K562 (cell line): Measurements from ENCODE around the gene NFYC. TPM values are rescaled to one million over a fixed set of nuclear protein-coding genes. Genes with fewer than 3 reads are reported as not detected.

Experiments used
- CC2D1A ChIP-seq: fragments of 450-650 bp; IDR thresholded peaks from 2 replicates; pipeline ENCODE4 v1.6.1; 2017; ENCODE audit warnings: mild to moderate bottlenecking
- CHD2 ChIP-seq: IDR thresholded peaks from 2 replicates; pipeline ENCODE4 v1.6.1; 2011; ENCODE audit warnings: low read depth, low read length
- CTBP1 ChIP-seq: fragments of 450-650 bp; IDR thresholded peaks from 2 replicates; pipeline ENCODE4 v1.6.1; 2016; ENCODE audit warnings: borderline replicate concordance
- EP300 ChIP-seq: IDR thresholded peaks from 2 replicates; pipeline ENCODE4 v1.6.1; 2012; ENCODE audit warnings: low read length, improper control_type of control experiment
- FOSL1 ChIP-seq: fragments of 200-800 bp; sonication (Bioruptor generic); conservative IDR thresholded peaks from 2 replicates; pipeline ENCODE4 v1.6.1; 2016; ENCODE audit warnings: missing genetic modification characterization, missing compliant biosample characterization
- JUND ChIP-seq, 2 experiments: IDR thresholded peaks; 2 replicates in 1 of 2; 3 replicates in 1 of 2; pipeline ENCODE4 v1.6.1; 2011; ENCODE audit warnings: borderline replicate concordance in 2 of 2, low read depth in 2 of 2, low read length in 2 of 2, improper control_type of control experiment in 1 of 2, missing biosample characterization in 1 of 2, missing genetic modification characterization in 1 of 2, missing genetic modification reagents in 1 of 2
- KLF16 ChIP-seq: IDR thresholded peaks from 2 replicates; pipeline ENCODE4 v1.6.1; 2016; ENCODE audit warnings: antibody characterized with exemption
- MCM3 ChIP-seq: fragments of 450-650 bp; IDR thresholded peaks from 2 replicates; pipeline ENCODE4 v1.6.1; 2016
- RBM25 ChIP-seq: fragments of 200-400 bp; formaldehyde crosslinking; IDR thresholded peaks from 2 replicates; pipeline ENCODE4 v1.6.1; 2018; ENCODE audit warnings: low read length, low read depth, moderate library complexity; ENCODE audit not compliant: severe bottlenecking
- TCF7 ChIP-seq: sonication (generic); IDR thresholded peaks from 2 replicates; pipeline ENCODE4 v1.6.1; 2016; ENCODE audit warnings: antibody characterized with exemption, borderline replicate concordance
- TGIF2 ChIP-seq: sonication (generic); formaldehyde crosslinking; IDR thresholded peaks from 2 replicates; pipeline ENCODE4 v1.8.1; 2022; ENCODE audit warnings: mild to moderate bottlenecking, missing genetic modification reagents, moderate library complexity
- TOE1 ChIP-seq, 2 experiments: fragments of 450-650 bp in 1 of 2; sonication (generic) in 1 of 2; formaldehyde crosslinking in 1 of 2; IDR thresholded peaks; 2 replicates each; pipeline versions ENCODE4 v1.7.1 to v1.8.0; 2016 to 2022; ENCODE audit warnings: borderline replicate concordance in 2 of 2, mild to moderate bottlenecking in 2 of 2, antibody characterized with exemption in 1 of 2, inconsistent platforms in 1 of 2, low read depth in 1 of 2, missing genetic modification reagents in 1 of 2, moderate library complexity in 1 of 2
- YY1 ChIP-seq, 3 experiments: IDR thresholded peaks; 2 replicates each; pipeline ENCODE4 v1.6.1; 2011; ENCODE audit warnings: low read length in 2 of 3, mild to moderate bottlenecking in 2 of 3, moderate library complexity in 2 of 3, borderline replicate concordance in 1 of 3, control low read depth in 1 of 3, low read depth in 1 of 3; ENCODE audit not compliant: insufficient read depth in 3 of 3, insufficient replicate concordance in 2 of 3, control insufficient read depth in 1 of 3, insufficient read length in 1 of 3; ENCODE audit errors: extremely low read depth in 1 of 3
- ZFP1 ChIP-seq: fragments of 450-650 bp; formaldehyde crosslinking; IDR thresholded peaks from 2 replicates; pipeline ENCODE4 v1.4.0; 2020; ENCODE audit warnings: mild to moderate bottlenecking, mixed read lengths
- ZNF224 ChIP-seq: sonication (generic); formaldehyde crosslinking; IDR thresholded peaks from 2 replicates; pipeline ENCODE4 v1.8.0; 2022; ENCODE audit warnings: mild to moderate bottlenecking, missing genetic modification reagents
- ZNF24 ChIP-seq: fragments of 450-650 bp; IDR thresholded peaks from 2 replicates; pipeline ENCODE4 v1.6.1; 2016
- ZNF57 ChIP-seq: fragments of 450-650 bp; formaldehyde crosslinking; IDR thresholded peaks from 2 replicates; pipeline ENCODE4 v1.4.0; 2020; ENCODE audit warnings: mild to moderate bottlenecking, moderate library complexity
- ZNF644 ChIP-seq: fragments of 200-800 bp; sonication (Bioruptor generic); IDR thresholded peaks from 2 replicates; pipeline ENCODE4 v1.6.1; 2016; ENCODE audit warnings: low read depth, missing genetic modification characterization, missing compliant biosample characterization
- ZNF717 ChIP-seq: fragments of 250-450 bp; sonication (Bioruptor Pico); IDR thresholded peaks from 2 replicates; pipeline ENCODE4 v1.5.0; 2021
- polyA plus RNA-seq, 8 experiments: library from polyadenylated mRNA; depleted of rRNA in 4 of 8; stranded (reverse) in 5 of 8; unstranded in 3 of 8; fragments of >200 nt; fragmentation: Nextera tagmentation in 2 of 8; fragmentation: Illumina TruSeq in 1 of 8; extraction: Ambion mirVana in 2 of 8; extraction: Trizol in 1 of 8; gene quantifications; 2 replicates each; pipeline versions ENCODE4 v1.2.1 to v1.2.3, GENCODE V29; 2011 to 2014; ENCODE audit warnings: inconsistent platforms in 1 of 8, missing spikeins in 1 of 8
- total RNA-seq, 7 experiments: library from RNA; depleted of rRNA in 6 of 7; stranded (reverse); fragments of >200 nt in 6 of 7; fragmentation: Illumina TruSeq in 2 of 7; extraction: Trizol in 2 of 7; gene quantifications; 2 replicates each; pipeline versions ENCODE4 v1.2.1 to v1.2.3, GENCODE V29; 2011 to 2021; ENCODE audit warnings: low replicate concordance in 1 of 7
- TF ChIP-seq, protein P1 (sequence below): sonication (generic); formaldehyde crosslinking; IDR thresholded peaks from 2 replicates; pipeline ENCODE4 v1.8.1; 2023; ENCODE audit warnings: mild to moderate bottlenecking, missing genetic modification reagents
- TF ChIP-seq, protein P2 (sequence below): IDR thresholded peaks from 2 replicates; pipeline ENCODE4 v1.6.1; 2011; ENCODE audit warnings: borderline replicate concordance, low read depth, mild to moderate bottlenecking, moderate library complexity, low read length; ENCODE audit not compliant: insufficient read depth, poor library complexity, severe bottlenecking
- TF ChIP-seq, protein P3 (sequence below): fragments of 250-450 bp; sonication (Bioruptor Pico); IDR thresholded peaks from 2 replicates; pipeline ENCODE4 v1.4.0; 2020; ENCODE audit warnings: mild to moderate bottlenecking

Gene NFYC
- total and polyA plus RNA-seq, 9 of the 15 experiments (the other 6 are each of a cell fraction or from before 2014, with no cell fraction given): 4.8 to 59.8 (median 41.1) TPM

DNA sequence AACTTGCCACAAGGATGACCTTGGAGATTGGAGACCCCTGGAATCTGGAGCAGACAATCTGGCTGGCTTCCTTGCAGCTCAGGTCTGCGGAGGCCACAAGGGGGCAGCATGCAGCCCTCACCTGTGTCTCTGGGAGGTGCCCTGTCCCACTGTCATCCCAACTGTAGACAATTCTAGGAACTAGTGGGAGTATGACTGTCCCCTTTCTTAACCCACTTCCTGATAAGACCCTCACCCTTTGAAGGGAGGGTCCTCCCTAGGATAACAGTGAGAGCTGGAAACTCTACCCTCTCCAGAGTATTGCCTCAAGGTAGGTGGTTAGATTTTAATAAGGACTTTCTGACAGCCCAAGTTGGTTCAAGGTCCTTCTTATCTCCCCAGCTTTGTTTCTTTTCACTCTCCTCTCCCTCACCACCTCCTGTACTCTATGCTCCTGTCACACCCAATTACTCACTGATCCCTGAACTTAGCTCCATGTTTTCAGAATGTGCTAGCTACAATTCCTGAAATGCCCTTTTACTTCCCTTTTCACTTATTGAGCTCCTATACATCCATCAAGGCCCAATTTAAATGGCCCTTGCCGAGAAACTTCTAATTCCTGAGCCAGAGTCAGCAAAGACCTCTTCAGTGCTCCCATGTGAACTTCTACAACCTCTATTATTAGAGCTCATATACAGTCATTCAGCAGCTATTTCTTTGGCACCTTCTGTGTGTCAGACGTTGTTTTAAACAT lies 82.9 kb downstream of the NFYC start (continued):
- TF ChIP-seq, protein P1, sequence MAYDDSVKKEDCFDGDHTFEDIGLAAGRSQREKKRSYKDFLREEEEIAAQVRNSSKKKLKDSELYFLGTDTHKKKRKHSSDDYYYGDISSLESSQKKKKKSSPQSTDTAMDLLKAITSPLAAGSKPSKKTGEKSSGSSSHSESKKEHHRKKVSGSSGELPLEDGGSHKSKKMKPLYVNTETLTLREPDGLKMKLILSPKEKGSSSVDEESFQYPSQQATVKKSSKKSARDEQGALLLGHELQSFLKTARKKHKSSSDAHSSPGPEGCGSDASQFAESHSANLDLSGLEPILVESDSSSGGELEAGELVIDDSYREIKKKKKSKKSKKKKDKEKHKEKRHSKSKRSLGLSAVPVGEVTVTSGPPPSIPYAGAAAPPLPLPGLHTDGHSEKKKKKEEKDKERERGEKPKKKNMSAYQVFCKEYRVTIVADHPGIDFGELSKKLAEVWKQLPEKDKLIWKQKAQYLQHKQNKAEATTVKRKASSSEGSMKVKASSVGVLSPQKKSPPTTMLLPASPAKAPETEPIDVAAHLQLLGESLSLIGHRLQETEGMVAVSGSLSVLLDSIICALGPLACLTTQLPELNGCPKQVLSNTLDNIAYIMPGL: no peak
- TF ChIP-seq ZNF224 (CRISPR knock-in tag): no peak
- TF ChIP-seq EP300: peak; percentile 51; the same call in 1 of the 2 replicates
- TF ChIP-seq TCF7: no peak
- TF ChIP-seq, protein P2, sequence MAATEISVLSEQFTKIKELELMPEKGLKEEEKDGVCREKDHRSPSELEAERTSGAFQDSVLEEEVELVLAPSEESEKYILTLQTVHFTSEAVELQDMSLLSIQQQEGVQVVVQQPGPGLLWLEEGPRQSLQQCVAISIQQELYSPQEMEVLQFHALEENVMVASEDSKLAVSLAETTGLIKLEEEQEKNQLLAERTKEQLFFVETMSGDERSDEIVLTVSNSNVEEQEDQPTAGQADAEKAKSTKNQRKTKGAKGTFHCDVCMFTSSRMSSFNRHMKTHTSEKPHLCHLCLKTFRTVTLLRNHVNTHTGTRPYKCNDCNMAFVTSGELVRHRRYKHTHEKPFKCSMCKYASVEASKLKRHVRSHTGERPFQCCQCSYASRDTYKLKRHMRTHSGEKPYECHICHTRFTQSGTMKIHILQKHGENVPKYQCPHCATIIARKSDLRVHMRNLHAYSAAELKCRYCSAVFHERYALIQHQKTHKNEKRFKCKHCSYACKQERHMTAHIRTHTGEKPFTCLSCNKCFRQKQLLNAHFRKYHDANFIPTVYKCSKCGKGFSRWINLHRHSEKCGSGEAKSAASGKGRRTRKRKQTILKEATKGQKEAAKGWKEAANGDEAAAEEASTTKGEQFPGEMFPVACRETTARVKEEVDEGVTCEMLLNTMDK: peak; percentile 83
- TF ChIP-seq ZFP1 (CRISPR knock-in tag): no peak
- peak; percentile 75 for TF ChIP-seq ZNF24
- peak in 1 of 3 experiments; percentile 14 for TF ChIP-seq YY1 (IDR thresholded peaks at IDR 0.05; ENCODE audit: borderline replicate concordance in 1 of 3, control insufficient read depth in 1 of 3, extremely low read depth in 1 of 3, insufficient read depth in 3 of 3, insufficient read length in 1 of 3, insufficient replicate concordance in 2 of 3, low read depth in 1 of 3, low read length in 2 of 3)
- no peak for TF ChIP-seq TGIF2 (CRISPR knock-in tag)
- TF ChIP-seq, protein P3, sequence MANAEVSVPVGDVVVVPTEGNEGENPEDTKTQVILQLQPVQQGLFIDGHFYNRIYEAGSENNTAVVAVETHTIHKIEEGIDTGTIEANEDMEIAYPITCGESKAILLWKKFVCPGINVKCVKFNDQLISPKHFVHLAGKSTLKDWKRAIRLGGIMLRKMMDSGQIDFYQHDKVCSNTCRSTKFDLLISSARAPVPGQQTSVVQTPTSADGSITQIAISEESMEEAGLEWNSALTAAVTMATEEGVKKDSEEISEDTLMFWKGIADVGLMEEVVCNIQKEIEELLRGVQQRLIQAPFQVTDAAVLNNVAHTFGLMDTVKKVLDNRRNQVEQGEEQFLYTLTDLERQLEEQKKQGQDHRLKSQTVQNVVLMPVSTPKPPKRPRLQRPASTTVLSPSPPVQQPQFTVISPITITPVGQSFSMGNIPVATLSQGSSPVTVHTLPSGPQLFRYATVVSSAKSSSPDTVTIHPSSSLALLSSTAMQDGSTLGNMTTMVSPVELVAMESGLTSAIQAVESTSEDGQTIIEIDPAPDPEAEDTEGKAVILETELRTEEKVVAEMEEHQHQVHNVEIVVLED (CRISPR knock-in tag): no peak
- no peak for TF ChIP-seq ZNF717 (CRISPR knock-in tag)
- TF ChIP-seq TOE1 (IDR thresholded peaks at IDR 0.05; ENCODE audit: borderline replicate concordance): no peak
- TF ChIP-seq TOE1 (CRISPR knock-in tag; IDR thresholded peaks at IDR 0.05; ENCODE audit: borderline replicate concordance, low read depth): 0 out of 2 replicates have a peak, but pooled peaks have one; percentile 26
- peak; percentile 49; the same call in 1 of the 2 replicates for TF ChIP-seq KLF16
- no peak for TF ChIP-seq ZNF644 (tag)
- peak; percentile 52; the same call in 1 of the 2 replicates for TF ChIP-seq CC2D1A
- TF ChIP-seq ZNF57 (CRISPR knock-in tag): no peak
- TF ChIP-seq FOSL1 (tag): peak; percentile 39
- TF ChIP-seq MCM3: no peak
- TF ChIP-seq CHD2: no peak
- peak; percentile 82 for TF ChIP-seq CTBP1
- TF ChIP-seq JUND (IDR thresholded peaks at IDR 0.05; ENCODE audit: borderline replicate concordance, low read depth, low read length): peak; percentile 49; the same call in 1 of the 2 replicates
- peak; percentile 58; the same call in 2 of the 3 replicates for TF ChIP-seq JUND (tag; IDR thresholded peaks at IDR 0.05; ENCODE audit: borderline replicate concordance, low read depth, low read length)
- peak; percentile 58 for TF ChIP-seq RBM25
